Measurements from ENCODE around the gene TTLL9.

- TF ChIP-seq CTCF (IDR thresholded peaks at IDR 0.05): no peak
- TF ChIP-seq TCF7L2 (IDR thresholded peaks at IDR 0.05; ENCODE audit: low read depth, low read length): no peak
- no peak for TF ChIP-seq POLR2AphosphoS5 (IDR thresholded peaks at IDR 0.05; ENCODE audit: low read depth, low read length)
Observed at GRCh38 chr20:31823360-31824124, 46.9 kb upstream of the TTLL9 start.

All from Panc1 (cell line).